OCI-LY1 (cell line): ENCODE data around the gene MIAT.

Experiments
- H2AFZ ChIP-seq: fragments of 200-600 bp; sonication (generic), shearing (Covaris generic); 2 replicates; pipeline ENCODE4 v1.6.0; 2014; ENCODE audit warnings: antibody characterized with exemption, mild to moderate bottlenecking, low read length
- H3F3A ChIP-seq: fragments of 200-600 bp; sonication (generic), shearing (Covaris generic); 2 replicates; pipeline ENCODE4 v1.6.0; 2014; ENCODE audit warnings: mild to moderate bottlenecking, antibody characterized with exemption, low read length, moderate library complexity; ENCODE audit not compliant: insufficient read depth
- H3K27ac ChIP-seq: fragments of 200-600 bp; sonication (generic); 2 replicates; pipeline ENCODE4 v1.5.1; 2014; ENCODE audit warnings: low read length, mixed run types, mild to moderate bottlenecking, low read depth; ENCODE audit not compliant: poor library complexity, severe bottlenecking
- H3K27me3 ChIP-seq: fragments of 200-600 bp; sonication (generic); 2 replicates; pipeline ENCODE4 v1.6.0; 2014; ENCODE audit warnings: antibody characterized with exemption, mild to moderate bottlenecking, low read length, moderate library complexity; ENCODE audit not compliant: insufficient read depth
- H3K36me3 ChIP-seq: fragments of 200-600 bp; sonication (generic); 2 replicates; pipeline ENCODE4 v1.6.1; 2014; ENCODE audit warnings: mild to moderate bottlenecking, antibody characterized with exemption, low read length, moderate library complexity, mixed read lengths; ENCODE audit not compliant: insufficient read depth
- H3K4me1 ChIP-seq: fragments of 200-600 bp; sonication (generic); 2 replicates; pipeline ENCODE4 v1.5.1; 2014; ENCODE audit warnings: mild to moderate bottlenecking, low read length, moderate library complexity; ENCODE audit not compliant: insufficient read depth, severe bottlenecking
- H3K4me2 ChIP-seq: fragments of 200-600 bp; sonication (generic), shearing (Covaris generic); 2 replicates; pipeline ENCODE4 v1.6.1; 2014; ENCODE audit warnings: low read length
- H3K4me3 ChIP-seq: fragments of 200-600 bp; sonication (generic); 2 replicates; pipeline ENCODE4 v1.5.1; 2014; ENCODE audit warnings: low read length, low read depth, mild to moderate bottlenecking, mixed read lengths; ENCODE audit not compliant: poor library complexity, severe bottlenecking
- H3K79me2 ChIP-seq: fragments of 200-600 bp; shearing (Covaris generic); 2 replicates; pipeline ENCODE4 v1.6.1; 2016; ENCODE audit warnings: mixed run types, low read length, mixed read lengths; ENCODE audit not compliant: insufficient read depth
- H3K9ac ChIP-seq: fragments of 200-600 bp; sonication (generic), shearing (Covaris generic); 2 replicates; pipeline ENCODE4 v1.6.1; 2014; ENCODE audit warnings: mild to moderate bottlenecking, low read length, mixed read lengths
- H3K9me2 ChIP-seq: fragments of 200-600 bp; sonication (generic), shearing (Covaris generic); 2 replicates; pipeline ENCODE4 v1.6.1; 2014; ENCODE audit warnings: low read depth, mild to moderate bottlenecking, low read length, mixed read lengths
- H3K9me3 ChIP-seq: fragments of 200-600 bp; shearing (Covaris generic); 2 replicates; pipeline ENCODE4 v1.6.1; 2014; ENCODE audit warnings: low read length, mixed read lengths
- H4K20me1 ChIP-seq: fragments of 200-600 bp; sonication (generic), shearing (Covaris generic); 2 replicates; pipeline ENCODE4 v1.6.0; 2016; ENCODE audit warnings: mild to moderate bottlenecking, low read length; ENCODE audit not compliant: insufficient read depth
- EZH2 ChIP-seq: fragments of 200-600 bp; sonication (generic), shearing (Covaris generic); IDR thresholded peaks from 2 replicates; pipeline ENCODE4 v1.8.0; 2017; ENCODE audit warnings: borderline replicate concordance, mixed run types, mild to moderate bottlenecking, antibody characterized with exemption, low read length, moderate library complexity, mixed read lengths
- TF ChIP-seq, protein P1 (sequence below): fragments of 200-600 bp; sonication (generic), shearing (Covaris generic); IDR thresholded peaks from 2 replicates; pipeline ENCODE4 v1.5.1; 2017; ENCODE audit warnings: mild to moderate bottlenecking, antibody characterized with exemption, low read length, moderate library complexity, mixed read lengths

MIAT gene

DNA sequence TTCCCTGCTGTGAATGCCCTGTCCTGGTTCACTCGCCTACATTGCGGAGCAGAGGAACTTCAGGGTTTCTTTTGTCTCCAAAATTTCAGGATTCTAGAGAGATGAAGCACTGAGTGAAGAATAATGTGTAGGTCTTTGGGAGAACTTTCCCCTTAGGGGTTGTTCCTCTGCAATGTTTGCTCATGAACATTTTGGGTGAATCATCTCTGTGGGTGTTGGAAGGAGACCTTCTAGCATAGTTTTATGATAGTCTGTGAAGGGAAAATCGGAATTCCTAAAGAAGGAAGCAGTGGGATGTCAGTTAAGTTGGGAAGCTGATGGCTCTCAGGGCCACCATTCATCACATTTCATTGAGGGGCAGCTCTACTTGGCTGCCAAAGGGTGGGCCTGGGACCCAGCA, 64.8 kb downstream of the MIAT start:
- no peaks in the 10 kb centered on the region for H3K79me2 ChIP-seq
- H3K4me2 ChIP-seq = no peak overlapping the region
- H3K27ac ChIP-seq = no peak overlapping the region

DNA sequence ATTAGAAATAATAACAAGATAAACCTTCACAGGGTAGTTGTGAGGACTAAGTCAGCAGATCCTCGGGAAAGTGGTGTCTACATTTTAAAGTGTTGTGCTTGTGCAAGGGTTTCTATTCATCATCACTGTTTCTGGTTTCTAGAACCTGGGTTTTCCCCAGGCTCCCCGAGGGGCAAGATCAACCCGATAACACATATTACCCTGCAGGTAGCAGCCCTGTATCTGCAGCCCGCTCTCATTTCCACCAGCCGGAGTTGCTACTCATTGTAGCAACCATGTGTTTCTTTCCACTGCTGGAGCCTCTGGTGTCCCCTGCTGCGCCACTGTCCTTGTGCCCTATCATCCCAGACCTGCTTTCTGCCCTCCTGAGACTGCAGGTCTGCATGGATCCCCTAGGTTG, 67.0 kb downstream of the MIAT start:
- Histone ChIP-seq H3K79me2 (no peaks in the 10 kb centered on the region), H4K20me1 (no peaks in the 10 kb centered on the region), H3K27ac (no peak overlapping the region), H3K4me2 (no peak overlapping the region), H3K9ac (no peak overlapping the region), H3K27me3 (no peaks in the 10 kb centered on the region), H3K4me1 (no peaks in the 10 kb centered on the region), H3K9me2 (no peaks in the 10 kb centered on the region), H3K9me3 (no peaks in the 10 kb centered on the region), H3K36me3 (peaks cover 10% of the 10 kb centered on the region; the same call in 1 of the 2 replicates), H2AFZ (no peak overlapping the region), H3K4me3 (no peak overlapping the region), H3F3A (no peaks in the 10 kb centered on the region)
- no peak for TF ChIP-seq EZH2
- TF ChIP-seq, protein P1, sequence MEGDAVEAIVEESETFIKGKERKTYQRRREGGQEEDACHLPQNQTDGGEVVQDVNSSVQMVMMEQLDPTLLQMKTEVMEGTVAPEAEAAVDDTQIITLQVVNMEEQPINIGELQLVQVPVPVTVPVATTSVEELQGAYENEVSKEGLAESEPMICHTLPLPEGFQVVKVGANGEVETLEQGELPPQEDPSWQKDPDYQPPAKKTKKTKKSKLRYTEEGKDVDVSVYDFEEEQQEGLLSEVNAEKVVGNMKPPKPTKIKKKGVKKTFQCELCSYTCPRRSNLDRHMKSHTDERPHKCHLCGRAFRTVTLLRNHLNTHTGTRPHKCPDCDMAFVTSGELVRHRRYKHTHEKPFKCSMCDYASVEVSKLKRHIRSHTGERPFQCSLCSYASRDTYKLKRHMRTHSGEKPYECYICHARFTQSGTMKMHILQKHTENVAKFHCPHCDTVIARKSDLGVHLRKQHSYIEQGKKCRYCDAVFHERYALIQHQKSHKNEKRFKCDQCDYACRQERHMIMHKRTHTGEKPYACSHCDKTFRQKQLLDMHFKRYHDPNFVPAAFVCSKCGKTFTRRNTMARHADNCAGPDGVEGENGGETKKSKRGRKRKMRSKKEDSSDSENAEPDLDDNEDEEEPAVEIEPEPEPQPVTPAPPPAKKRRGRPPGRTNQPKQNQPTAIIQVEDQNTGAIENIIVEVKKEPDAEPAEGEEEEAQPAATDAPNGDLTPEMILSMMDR = no peak

More for the DNA sequence above, 64.8 kb downstream of the MIAT start:
- no peaks in the 10 kb centered on the region for H3K9me3 ChIP-seq
- H3K4me1 ChIP-seq = no peaks in the 10 kb centered on the region
- peaks cover 17% of the 10 kb centered on the region; the same call in 1 of the 2 replicates for H3K36me3 ChIP-seq
- H4K20me1 ChIP-seq = no peaks in the 10 kb centered on the region
- TF ChIP-seq, protein P1 = no peak
- TF ChIP-seq EZH2 = no peak
- no peaks in the 10 kb centered on the region for H3K9me2 ChIP-seq
- no peaks in the 10 kb centered on the region for H3K27me3 ChIP-seq
- no peak overlapping the region for H3K9ac ChIP-seq
- H2AFZ ChIP-seq = no peak overlapping the region
- H3K4me3 ChIP-seq = no peak overlapping the region
- no peaks in the 10 kb centered on the region for H3F3A ChIP-seq

DNA sequence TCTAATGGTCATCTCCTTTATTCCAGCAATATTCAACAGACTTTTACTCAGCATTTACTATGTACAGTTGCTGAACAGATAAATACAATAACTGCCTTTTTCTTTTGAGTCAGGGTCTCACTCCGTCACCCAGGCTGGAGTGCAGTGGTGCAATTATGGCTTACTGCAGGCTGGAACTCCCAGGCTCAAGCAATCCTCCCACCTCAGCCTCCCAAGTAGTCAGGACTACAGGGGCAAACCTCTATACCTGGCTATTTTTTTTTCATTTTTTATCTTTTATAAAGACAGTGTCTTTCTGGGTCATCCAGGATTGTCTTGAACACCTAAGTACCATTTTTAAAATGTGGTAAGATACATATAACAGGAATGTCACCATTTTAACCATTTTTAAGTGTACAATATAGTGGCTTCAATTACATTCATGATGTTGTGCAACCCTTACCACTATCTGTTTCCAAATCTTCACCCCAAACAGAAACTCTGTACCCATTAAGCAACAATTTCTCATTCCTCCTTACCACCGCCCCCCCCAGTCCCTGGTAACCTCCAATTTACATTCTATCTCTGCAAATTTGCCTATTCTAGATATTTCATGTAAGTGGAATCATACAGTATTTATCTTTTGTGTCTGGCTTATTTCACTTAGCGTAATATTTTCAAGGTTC, 67.8 kb downstream of the MIAT start:
- Histone ChIP-seq H3K36me3 (peaks cover 10% of the 10 kb centered on the region; the same call in 1 of the 2 replicates), H3K9ac (no peak overlapping the region), H3K9me2 (no peaks in the 10 kb centered on the region), H4K20me1 (no peaks in the 10 kb centered on the region), H3K4me2 (no peak overlapping the region), H3F3A (no peaks in the 10 kb centered on the region), H3K4me3 (no peak overlapping the region), H3K4me1 (no peaks in the 10 kb centered on the region), H2AFZ (no peak overlapping the region), H3K27me3 (no peaks in the 10 kb centered on the region), H3K79me2 (no peaks in the 10 kb centered on the region), H3K9me3 (no peaks in the 10 kb centered on the region), H3K27ac (no peak overlapping the region)
- no peak for TF ChIP-seq EZH2
- TF ChIP-seq, protein P1 = no peak
